Upper lobe of right lung (tissue), 1 donor: ENCODE measurements around the gene MRPL54. TPM values are rescaled to one million over a fixed set of nuclear protein-coding genes. Genes with fewer than 3 reads are reported as not detected.
A peak's percentile ranks its signal among the peaks of the same experiment; 100 is the strongest.

Source experiments
- ATAC-seq: fragments of 200-7000 bp; cut with Tn5 transposase; one replicate; pipeline ENCODE4 v1.9.1; 2020; ENCODE audit warnings: mild to moderate bottlenecking, moderate library complexity
- DNase-seq: peaks from one replicate; pipeline ENCODE4 v3.0.0-alpha.2; 2020
- H3K27ac ChIP-seq: fragments of 200-600 bp; one replicate; pipeline ENCODE4 v1.8.0; 2022
- H3K27me3 ChIP-seq: fragments of 200-600 bp; one replicate; pipeline ENCODE4 v1.8.0; 2022; ENCODE audit warnings: mild to moderate bottlenecking
- H3K36me3 ChIP-seq: fragments of 200-600 bp; one replicate; pipeline ENCODE4 v1.8.0; 2022
- H3K4me1 ChIP-seq: fragments of 200-600 bp; one replicate; pipeline ENCODE4 v1.8.0; 2022
- H3K4me3 ChIP-seq: fragments of 200-600 bp; one replicate; pipeline ENCODE4 v1.8.0; 2022; ENCODE audit warnings: mild to moderate bottlenecking
- H3K9me3 ChIP-seq: fragments of 200-600 bp; one replicate; pipeline ENCODE4 v1.8.0; 2022
- intact Hi-C: fragments of 100-400 bp; cut with DNase I; formaldehyde crosslinking; loops from one replicate; pipeline ENCODE4 v1.11.0; 2022
- total RNA-seq: library from RNA; stranded (reverse); fragmentation: NEBNext Ultra II Directional; extraction: Animal tissue kit (Norgen Biotek cat#: 25700); gene quantifications from one replicate; pipeline ENCODE4 v1.2.1, GENCODE V29; 2021
- TF ChIP-seq, protein P1 (sequence below): fragments of 200-600 bp; IDR thresholded peaks from one replicate; pipeline ENCODE4 v1.8.0; 2022; ENCODE audit warnings: antibody characterized with exemption
- donor health status: DM: no; HTN: yes; CAD: no; lungs with severe emphysema.

Gene MRPL54
- total RNA-seq, 1 donor from 2014 or later, result 59.7 TPM

DNA sequence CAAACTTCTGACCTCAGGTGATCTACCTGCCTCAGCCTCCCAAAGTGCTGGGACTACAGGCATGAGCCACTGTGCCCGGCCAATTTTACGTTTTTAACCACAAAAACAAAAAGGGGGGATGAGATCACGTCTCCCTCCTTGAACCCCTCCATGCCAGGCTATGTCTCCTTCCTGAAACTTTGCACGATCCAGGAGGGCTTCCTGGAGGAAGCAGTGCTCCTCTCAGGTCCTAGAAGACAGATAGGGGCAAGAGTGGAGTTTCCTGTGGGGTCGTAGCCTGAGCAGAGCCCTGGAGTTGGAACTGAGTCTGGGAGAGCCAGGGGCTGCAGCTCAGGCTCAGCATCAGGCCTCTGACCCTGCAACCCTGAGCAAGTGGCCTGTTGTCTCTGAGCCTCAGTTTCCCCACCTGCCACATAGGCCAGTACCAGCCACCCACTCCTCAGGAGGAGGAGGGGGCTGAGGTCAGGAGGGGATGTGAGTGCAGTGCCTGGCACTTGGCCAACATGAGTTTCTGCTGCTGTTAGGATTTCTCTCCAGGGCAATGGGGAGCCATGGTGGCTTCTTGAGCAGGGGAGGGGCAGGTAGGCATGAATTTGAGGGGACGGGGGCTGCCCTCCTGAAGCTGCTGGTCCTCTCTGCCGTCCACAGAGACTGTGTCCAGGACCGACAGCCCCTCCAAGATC is 17.0 kb upstream of the MRPL54 start:
- no peak for ATAC-seq
- Histone ChIP-seq H3K27ac (no peak overlapping the region), H3K9me3 (no peaks in the 10 kb centered on the region), H3K36me3 (peaks cover 10% of the 10 kb centered on the region), H3K4me3 (no peak overlapping the region), H3K27me3 (no peaks in the 10 kb centered on the region), H3K4me1 (no peaks in the 10 kb centered on the region)
- TF ChIP-seq, protein P1, sequence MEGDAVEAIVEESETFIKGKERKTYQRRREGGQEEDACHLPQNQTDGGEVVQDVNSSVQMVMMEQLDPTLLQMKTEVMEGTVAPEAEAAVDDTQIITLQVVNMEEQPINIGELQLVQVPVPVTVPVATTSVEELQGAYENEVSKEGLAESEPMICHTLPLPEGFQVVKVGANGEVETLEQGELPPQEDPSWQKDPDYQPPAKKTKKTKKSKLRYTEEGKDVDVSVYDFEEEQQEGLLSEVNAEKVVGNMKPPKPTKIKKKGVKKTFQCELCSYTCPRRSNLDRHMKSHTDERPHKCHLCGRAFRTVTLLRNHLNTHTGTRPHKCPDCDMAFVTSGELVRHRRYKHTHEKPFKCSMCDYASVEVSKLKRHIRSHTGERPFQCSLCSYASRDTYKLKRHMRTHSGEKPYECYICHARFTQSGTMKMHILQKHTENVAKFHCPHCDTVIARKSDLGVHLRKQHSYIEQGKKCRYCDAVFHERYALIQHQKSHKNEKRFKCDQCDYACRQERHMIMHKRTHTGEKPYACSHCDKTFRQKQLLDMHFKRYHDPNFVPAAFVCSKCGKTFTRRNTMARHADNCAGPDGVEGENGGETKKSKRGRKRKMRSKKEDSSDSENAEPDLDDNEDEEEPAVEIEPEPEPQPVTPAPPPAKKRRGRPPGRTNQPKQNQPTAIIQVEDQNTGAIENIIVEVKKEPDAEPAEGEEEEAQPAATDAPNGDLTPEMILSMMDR, result no peak
- intact Hi-C loops, result no loop called here
- no peak for DNase-seq

DNA sequence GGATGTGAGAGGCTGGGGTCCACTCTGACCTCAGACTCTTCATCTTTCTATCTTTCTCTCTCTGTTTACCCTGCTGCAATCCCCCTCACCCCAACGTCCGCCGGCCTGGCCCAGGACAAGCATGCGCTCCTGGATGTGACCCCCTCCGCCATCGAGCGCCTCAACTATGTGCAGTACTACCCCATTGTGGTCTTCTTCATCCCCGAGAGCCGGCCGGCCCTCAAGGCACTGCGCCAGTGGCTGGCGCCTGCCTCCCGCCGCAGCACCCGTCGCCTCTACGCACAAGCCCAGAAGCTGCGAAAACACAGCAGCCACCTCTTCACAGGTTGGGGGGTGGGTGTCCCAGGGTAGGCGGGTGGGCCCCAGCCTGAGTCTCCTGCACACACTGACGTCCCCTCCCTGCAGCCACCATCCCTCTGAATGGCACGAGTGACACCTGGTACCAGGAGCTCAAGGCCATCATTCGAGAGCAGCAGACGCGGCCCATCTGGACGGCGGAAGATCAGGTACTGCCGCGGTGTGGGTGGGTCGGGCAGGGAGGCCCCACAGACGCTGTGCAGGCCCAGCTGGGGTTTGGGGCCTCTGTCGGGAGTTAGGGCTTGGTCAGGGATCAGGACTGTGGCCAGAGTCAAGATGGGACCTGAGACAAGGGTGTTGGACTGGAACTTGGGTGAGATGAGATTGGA is 16.0 kb upstream of the MRPL54 start:
- Histone ChIP-seq H3K4me1 (no peaks in the 10 kb centered on the region), H3K9me3 (no peaks in the 10 kb centered on the region), H3K27ac (no peak overlapping the region), H3K27me3 (no peaks in the 10 kb centered on the region), H3K36me3 (peaks cover 19% of the 10 kb centered on the region), H3K4me3 (no peak overlapping the region)
- DNase-seq (no peak), ATAC-seq (no peak)
- intact Hi-C loops, result no loop called here
- TF ChIP-seq, protein P1, result no peak

GRCh38 chr19:3748965-3749364 is 13.5 kb upstream of the MRPL54 start:
- DNase-seq (no peak), ATAC-seq (peak; percentile 21)
- H3K9me3 ChIP-seq, result no peaks in the 10 kb centered on the region
- H3K36me3 ChIP-seq, result peaks cover 39% of the 10 kb centered on the region
- TF ChIP-seq, protein P1, result no peak
- no peak overlapping the region for H3K4me3 ChIP-seq
- intact Hi-C loops, result no loop called here
- H3K4me1 ChIP-seq, result no peaks in the 10 kb centered on the region
- H3K27me3 ChIP-seq, result no peaks in the 10 kb centered on the region
- H3K27ac ChIP-seq, result no peak overlapping the region

DNA sequence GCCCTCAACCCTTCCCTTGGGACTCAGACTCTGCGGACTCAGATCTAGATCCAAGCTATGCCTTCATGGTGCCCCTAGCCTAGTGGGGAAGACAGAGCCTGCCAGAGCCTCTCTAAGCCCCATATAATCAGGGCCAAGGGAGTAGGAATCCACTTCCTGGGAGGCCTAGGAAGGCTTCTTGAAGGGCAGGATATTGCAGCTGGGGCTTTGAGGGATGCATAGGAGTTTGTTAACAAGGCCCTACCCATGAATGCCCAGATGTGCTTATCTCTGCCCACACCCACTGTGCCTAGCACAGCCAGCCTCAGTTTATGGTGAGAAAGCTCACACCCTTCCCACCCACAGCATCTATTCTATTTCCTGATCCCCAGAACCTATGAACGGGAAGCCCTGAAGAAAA is 12.3 kb upstream of the MRPL54 start:
- Histone ChIP-seq H3K4me3 (no peak overlapping the region), H3K36me3 (peaks cover 39% of the 10 kb centered on the region)

DNA sequence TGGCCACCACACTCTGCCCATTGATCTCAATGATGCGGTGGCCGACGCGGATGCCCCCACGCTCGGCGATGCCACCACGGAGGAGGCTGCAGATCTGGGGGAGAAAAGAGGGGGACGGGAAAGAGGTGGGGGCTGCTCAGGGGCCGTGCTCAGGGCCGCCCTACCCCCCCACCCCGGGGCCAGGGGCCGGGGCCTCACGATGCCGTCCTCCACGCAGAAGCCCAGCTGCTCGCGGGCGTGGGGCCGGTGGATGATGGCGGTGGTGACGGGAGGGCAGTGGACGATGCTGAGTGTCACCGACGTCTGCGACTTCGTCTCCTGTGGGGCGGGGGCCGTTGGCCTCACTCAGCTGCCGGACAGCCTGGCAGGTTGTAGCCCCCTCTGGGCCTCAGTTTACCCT is 11.2 kb upstream of the MRPL54 start:
- no peak for ATAC-seq
- H3K36me3 ChIP-seq, result peaks cover 39% of the 10 kb centered on the region

More for the DNA sequence above, 12.3 kb upstream of the MRPL54 start:
- ATAC-seq (no peak), DNase-seq (no peak)
- Histone ChIP-seq H3K27ac (no peak overlapping the region), H3K27me3 (no peaks in the 10 kb centered on the region), H3K9me3 (no peaks in the 10 kb centered on the region), H3K4me1 (no peaks in the 10 kb centered on the region)
- TF ChIP-seq, protein P1, result no peak
- intact Hi-C loops, result no loop called here

More for the DNA sequence above, 11.2 kb upstream of the MRPL54 start:
- intact Hi-C loops, result no loop called here
- H3K4me3 ChIP-seq, result no peak overlapping the region
- H3K9me3 ChIP-seq, result no peaks in the 10 kb centered on the region
- H3K4me1 ChIP-seq, result no peaks in the 10 kb centered on the region
- TF ChIP-seq, protein P1, result no peak
- H3K27ac ChIP-seq, result no peak overlapping the region
- no peaks in the 10 kb centered on the region for H3K27me3 ChIP-seq
- no peak for DNase-seq
